Measurements from ENCODE around the gene NEK10. TPM values are rescaled to one million over a fixed set of nuclear protein-coding genes. Genes with fewer than 3 reads are reported as not detected.

Gene NEK10
- total RNA-seq, 1 donor from 2014 or later: 3.3 TPM

- no peak overlapping the region for H3K27ac Mint-ChIP-seq
Observed at GRCh38 chr3:27387625-27388024, 18.4 kb upstream of the NEK10 start.

GRCh38 chr3:27385504-27385903 lies 16.3 kb upstream of the NEK10 start:
- Mint-ChIP-seq H3K4me1 (ENCODE audit: low read depth) (peaks cover 1% of the 10 kb centered on the region), H3K27ac (no peak overlapping the region), H3K27me3 (no peaks in the 10 kb centered on the region), H3K9me3 (ENCODE audit: low read depth) (no peaks in the 10 kb centered on the region), H3K4me3 (ENCODE audit: low read depth) (no peak overlapping the region), H3K36me3 (ENCODE audit: insufficient read depth) (peaks cover 17% of the 10 kb centered on the region)
- DNase-seq (ENCODE audit: low spot score, unreplicated experiment): no peak
- no peak for TF ChIP-seq CTCF (IDR thresholded peaks at IDR 0.05; ENCODE audit: unreplicated experiment)

More at GRCh38 chr3:27387625-27388024, 18.4 kb upstream of the NEK10 start:
- no peak for TF ChIP-seq CTCF (IDR thresholded peaks at IDR 0.05; ENCODE audit: unreplicated experiment)
- peaks cover 1% of the 10 kb centered on the region for H3K4me1 Mint-ChIP-seq (ENCODE audit: low read depth)
- H3K27me3 Mint-ChIP-seq: no peaks in the 10 kb centered on the region
- no peak for DNase-seq (ENCODE audit: low spot score, unreplicated experiment)
- H3K4me3 Mint-ChIP-seq (ENCODE audit: low read depth): no peak overlapping the region
- H3K9me3 Mint-ChIP-seq (ENCODE audit: low read depth): no peaks in the 10 kb centered on the region
- H3K36me3 Mint-ChIP-seq (ENCODE audit: insufficient read depth): peaks cover 22% of the 10 kb centered on the region

DNA sequence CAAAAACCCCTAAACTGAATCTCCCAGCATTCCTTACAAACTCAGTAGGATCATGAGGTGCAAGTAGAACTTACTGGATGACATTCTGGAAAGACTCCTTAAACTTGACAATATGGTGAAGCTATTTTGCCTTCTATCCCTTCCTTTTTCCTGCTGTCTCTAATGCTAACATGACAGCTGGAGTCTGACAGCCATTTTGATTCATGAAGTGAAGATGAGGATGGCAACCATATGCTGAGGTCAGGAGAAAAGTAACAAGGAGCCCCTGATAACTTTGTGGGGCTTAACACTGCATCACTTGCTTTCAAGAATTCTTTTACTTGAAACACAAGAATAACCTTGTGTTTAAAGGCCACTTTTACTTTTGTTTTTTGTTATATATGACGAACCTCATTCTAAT lies 15.0 kb upstream of the NEK10 start:
- no peak overlapping the region for H3K4me3 Mint-ChIP-seq (ENCODE audit: low read depth)
- no peaks in the 10 kb centered on the region for H3K9me3 Mint-ChIP-seq (ENCODE audit: low read depth)
- no peaks in the 10 kb centered on the region for H3K27me3 Mint-ChIP-seq
- TF ChIP-seq CTCF (IDR thresholded peaks at IDR 0.05; ENCODE audit: unreplicated experiment): no peak
- DNase-seq (ENCODE audit: low spot score, unreplicated experiment): no peak
- H3K27ac Mint-ChIP-seq: no peak overlapping the region
- peaks cover 1% of the 10 kb centered on the region for H3K4me1 Mint-ChIP-seq (ENCODE audit: low read depth)
- H3K36me3 Mint-ChIP-seq (ENCODE audit: insufficient read depth): peaks cover 17% of the 10 kb centered on the region

- no peak for DNase-seq (ENCODE audit: low spot score, unreplicated experiment)
- H3K27ac Mint-ChIP-seq: no peak overlapping the region
- H3K4me3 Mint-ChIP-seq (ENCODE audit: low read depth): no peak overlapping the region
- no peak for TF ChIP-seq CTCF (IDR thresholded peaks at IDR 0.05; ENCODE audit: unreplicated experiment)
- H3K36me3 Mint-ChIP-seq (ENCODE audit: insufficient read depth): peaks cover 16% of the 10 kb centered on the region
- H3K9me3 Mint-ChIP-seq (ENCODE audit: low read depth): no peaks in the 10 kb centered on the region
- no peaks in the 10 kb centered on the region for H3K27me3 Mint-ChIP-seq
- no peaks in the 10 kb centered on the region for H3K4me1 Mint-ChIP-seq (ENCODE audit: low read depth)
Observed at GRCh38 chr3:27380433-27381357, 11.5 kb upstream of the NEK10 start.

GRCh38 chr3:27378331-27378730 lies 9.1 kb upstream of the NEK10 start:
- no peak for DNase-seq (ENCODE audit: low spot score, unreplicated experiment)
- no peaks in the 10 kb centered on the region for H3K27me3 Mint-ChIP-seq
- no peak overlapping the region for H3K4me3 Mint-ChIP-seq (ENCODE audit: low read depth)
- no peak overlapping the region for H3K27ac Mint-ChIP-seq
- peaks cover 10% of the 10 kb centered on the region for H3K36me3 Mint-ChIP-seq (ENCODE audit: insufficient read depth)
- no peaks in the 10 kb centered on the region for H3K9me3 Mint-ChIP-seq (ENCODE audit: low read depth)
- no peak for TF ChIP-seq CTCF (IDR thresholded peaks at IDR 0.05; ENCODE audit: unreplicated experiment)
- no peaks in the 10 kb centered on the region for H3K4me1 Mint-ChIP-seq (ENCODE audit: low read depth)

All from progenitor cell of endocrine pancreas (in vitro differentiated cells).